ENCODE data around the gene CBLB.

The CBLB gene

DNA sequence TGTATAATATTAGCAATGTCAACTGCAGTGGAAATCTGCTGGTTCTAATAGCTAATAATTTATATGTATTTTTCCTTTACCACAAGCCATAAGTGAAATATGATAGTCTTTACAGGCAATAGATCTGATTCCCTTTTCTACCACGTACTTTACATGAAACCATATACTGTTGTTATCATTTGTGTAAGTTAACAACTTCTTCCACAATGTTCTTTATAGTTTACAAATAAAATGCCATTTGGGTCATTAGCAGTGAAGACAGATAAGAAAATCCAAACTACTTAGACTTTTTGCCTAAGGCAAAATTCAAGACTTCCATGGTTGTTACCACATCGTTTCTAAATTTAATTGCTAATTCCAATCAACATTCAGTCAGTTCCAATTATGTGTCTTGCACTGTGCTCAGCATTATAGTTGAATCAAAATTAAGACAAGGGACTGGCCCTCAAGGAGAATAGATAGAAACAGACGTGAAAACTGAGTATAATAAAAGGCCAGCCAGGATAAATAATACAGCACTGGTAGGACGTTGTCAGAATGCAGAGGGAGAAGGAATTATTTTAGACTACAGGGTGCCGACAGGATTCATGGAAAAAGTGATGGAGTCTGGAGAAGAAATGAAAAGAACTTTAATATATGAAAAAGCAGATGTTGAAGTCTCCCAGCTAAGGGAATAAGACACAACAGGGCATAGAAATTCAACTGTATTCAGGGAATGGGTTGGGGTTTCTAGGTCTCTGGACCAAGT is 252.3 kb downstream of the CBLB start:
- no peak for DNase-seq (ENCODE audit: low spot score)

GRCh38 chr3:105615814-105616213 is 253.0 kb downstream of the CBLB start:
- DNase-seq (ENCODE audit: low spot score) = no peak

DNA sequence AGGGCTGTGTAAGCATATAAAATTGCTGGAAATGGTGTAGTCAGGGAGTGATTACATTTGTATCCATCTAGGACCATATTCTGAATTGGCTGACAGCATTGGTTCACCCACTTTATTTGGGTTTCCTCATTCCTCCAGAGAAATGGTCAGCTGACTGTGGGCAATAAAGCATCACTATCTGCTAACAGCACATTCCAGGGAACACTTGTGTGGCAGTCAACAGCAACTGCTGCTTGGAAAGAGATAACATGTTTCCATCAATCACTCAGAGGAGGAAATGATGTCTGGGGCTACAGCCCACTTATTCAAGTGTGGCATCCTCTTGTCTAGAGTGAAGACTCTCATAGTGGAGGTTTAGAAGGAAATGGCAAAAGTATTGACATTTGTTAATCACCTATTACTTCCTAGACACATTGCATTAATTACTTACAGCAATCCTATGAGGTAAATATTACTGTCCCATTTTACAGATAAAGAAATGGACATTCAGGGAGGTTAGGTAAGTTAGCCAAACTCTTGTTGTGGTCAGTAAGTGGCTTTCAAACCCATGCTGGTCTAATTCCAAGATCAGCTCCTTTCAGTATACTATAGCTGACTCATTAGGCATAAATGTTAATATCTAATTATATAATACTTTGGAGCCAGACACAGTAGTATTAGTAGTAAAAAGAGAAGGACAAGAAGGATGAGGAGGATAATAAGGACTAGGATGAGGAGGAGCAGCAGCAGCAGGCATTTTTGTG is 254.4 kb downstream of the CBLB start:
- DNase-seq (ENCODE audit: low spot score) = peak; percentile 8

DNA sequence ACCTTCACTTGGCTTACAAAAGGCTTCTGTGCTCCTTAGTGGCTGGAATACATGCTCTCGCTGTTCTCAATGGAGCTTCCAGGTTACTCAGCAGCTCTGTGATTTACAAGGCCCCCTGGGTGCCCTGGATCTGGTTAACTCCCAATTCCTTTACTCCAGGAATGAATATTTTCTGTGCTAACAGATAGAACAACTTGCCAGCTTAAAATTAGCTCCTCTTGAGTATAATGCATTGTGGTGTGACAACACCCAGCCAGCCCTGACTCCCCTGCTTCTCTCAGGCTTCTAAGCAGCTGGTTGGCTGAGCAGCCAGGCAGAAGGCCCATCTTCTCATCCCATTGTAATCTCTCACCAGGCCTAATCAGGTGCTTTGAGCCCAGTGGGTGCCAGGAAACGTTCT is 255.7 kb downstream of the CBLB start:
- DNase-seq (ENCODE audit: low spot score) = no peak

- DNase-seq (ENCODE audit: low spot score) = no peak
These were observed 257.3 kb downstream of the CBLB start for GRCh38 chr3:105611304-105612192.

DNA sequence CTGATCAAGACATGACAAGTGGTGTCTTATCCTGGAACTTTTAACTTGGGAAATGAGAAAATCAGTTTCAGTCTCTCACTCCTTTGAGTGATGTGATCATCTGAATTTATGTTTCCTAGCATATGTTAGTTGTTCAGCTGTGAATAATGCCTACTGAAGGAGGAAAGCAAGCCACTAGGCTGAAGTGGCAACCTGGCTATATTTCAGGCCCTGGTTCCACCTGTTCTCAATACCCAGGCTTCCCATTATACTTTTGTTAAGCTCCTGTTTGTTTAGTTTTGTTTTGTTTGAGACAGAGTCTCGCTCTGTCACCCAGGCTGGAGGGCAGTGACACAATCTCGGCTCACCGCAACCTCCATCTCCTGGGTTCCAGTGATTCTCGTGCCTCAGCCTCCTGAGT is 258.3 kb downstream of the CBLB start:
- DNase-seq (ENCODE audit: low spot score) = no peak

GRCh38 chr3:105608623-105609022 is 260.2 kb downstream of the CBLB start:
- no peak for DNase-seq (ENCODE audit: low spot score)

DNA sequence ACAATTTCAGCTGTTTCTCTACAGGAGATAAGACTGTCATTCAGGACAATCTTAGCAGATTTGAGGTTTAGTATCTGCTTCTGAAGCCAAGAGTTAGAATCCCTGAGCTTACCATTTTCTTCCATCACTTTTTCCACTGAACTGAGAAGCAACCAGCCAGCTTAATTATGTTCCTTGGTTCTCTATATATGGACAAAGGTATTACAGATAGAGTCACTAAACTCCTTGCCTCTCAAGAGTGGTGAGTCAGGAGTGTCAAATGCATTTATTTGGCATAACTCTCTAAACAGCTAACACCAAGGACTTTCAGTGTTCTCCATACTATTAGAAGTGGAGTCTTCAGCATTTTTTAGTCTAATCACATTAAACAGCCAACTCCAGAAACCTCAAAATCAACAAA is 262.8 kb downstream of the CBLB start:
- DNase-seq (ENCODE audit: low spot score) = no peak

Measured in hepatic stellate cell (primary cell).